CD4-positive, alpha-beta T cell treated with Interleukin-17A for 4 hours (primary cell): ENCODE results near the gene WDPCP.
"Not testable (repeated sequence)": the region's sequence is repeated elsewhere in the genome, so short reads cannot be mapped to it uniquely, and the experiment has no call there.

Source experiments
- DNase-seq: peaks from one replicate; pipeline ENCODE4 v3.0.0-alpha.2; 2020; ENCODE audit warnings: mixed read lengths

Gene WDPCP

GRCh38 chr2:63537306-63537705 is 51.0 kb downstream of the WDPCP start:
- DNase-seq: no peak

- DNase-seq: no peak
These were observed 57.5 kb downstream of the WDPCP start for GRCh38 chr2:63530704-63531279.

GRCh38 chr2:63525905-63526304 is 62.4 kb downstream of the WDPCP start:
- DNase-seq: no peak

GRCh38 chr2:63522950-63523349 is 65.3 kb downstream of the WDPCP start:
- no peak for DNase-seq

GRCh38 chr2:63520793-63521192 is 67.5 kb downstream of the WDPCP start:
- no peak for DNase-seq

- DNase-seq: no peak
These were observed 73.5 kb downstream of the WDPCP start for GRCh38 chr2:63514781-63515180.

- no peak for DNase-seq
These were observed 74.0 kb downstream of the WDPCP start for GRCh38 chr2:63514237-63514716.

GRCh38 chr2:63506320-63506719 is 82.0 kb downstream of the WDPCP start:
- no peak for DNase-seq

- no peak for DNase-seq
These were observed 84.5 kb downstream of the WDPCP start for GRCh38 chr2:63503818-63504217.

GRCh38 chr2:63500398-63500797 is 87.9 kb downstream of the WDPCP start:
- no peak for DNase-seq

- no peak for DNase-seq
These were observed 90.7 kb downstream of the WDPCP start for GRCh38 chr2:63497576-63497975.

- DNase-seq: no peak
These were observed 93.3 kb downstream of the WDPCP start for GRCh38 chr2:63494968-63495367.

GRCh38 chr2:63494100-63494499 is 94.2 kb downstream of the WDPCP start:
- DNase-seq: no peak

- peak; percentile 3 for DNase-seq
These were observed 100.1 kb downstream of the WDPCP start for GRCh38 chr2:63488118-63488713.

GRCh38 chr2:63486861-63487290 is 101.4 kb downstream of the WDPCP start:
- DNase-seq: no peak

GRCh38 chr2:63484901-63485300 is 103.4 kb downstream of the WDPCP start:
- DNase-seq: no peak

GRCh38 chr2:63484481-63484880 is 103.8 kb downstream of the WDPCP start:
- no peak for DNase-seq

GRCh38 chr2:63477686-63478085 is 110.6 kb downstream of the WDPCP start:
- no peak for DNase-seq

- DNase-seq: not testable (repeated sequence)
These were observed 119.0 kb downstream of the WDPCP start for GRCh38 chr2:63469313-63469712.

GRCh38 chr2:63465633-63466032 is 122.6 kb downstream of the WDPCP start:
- DNase-seq: no peak

- no peak for DNase-seq
These were observed 125.1 kb downstream of the WDPCP start for GRCh38 chr2:63463142-63463541.

GRCh38 chr2:63446658-63447057 is 141.6 kb downstream of the WDPCP start:
- no peak for DNase-seq

- DNase-seq: no peak
These were observed 143.6 kb downstream of the WDPCP start for GRCh38 chr2:63444565-63445288.

GRCh38 chr2:63440612-63441011 is 147.7 kb downstream of the WDPCP start:
- DNase-seq: no peak
